LNCAP (cell line): Measurements from ENCODE around the gene CKLF.

ENCODE experiments used
- CTCF ChIP-seq: fragments of 450-650 bp; IDR thresholded peaks from 2 replicates; pipeline ENCODE4 v1.5.1; 2017; ENCODE audit warnings: mild to moderate bottlenecking

The CKLF gene

GRCh38 chr16:66534376-66534799, 18.0 kb upstream of the CKLF start:
- no peak for TF ChIP-seq CTCF

GRCh38 chr16:66536525-66536924, 15.9 kb upstream of the CKLF start:
- no peak for TF ChIP-seq CTCF

- TF ChIP-seq CTCF: no peak
Measured at GRCh38 chr16:66537236-66537635, 15.1 kb upstream of the CKLF start.

- TF ChIP-seq CTCF: no peak
Measured at GRCh38 chr16:66538910-66539309, 13.5 kb upstream of the CKLF start.

GRCh38 chr16:66539623-66540469, 12.5 kb upstream of the CKLF start:
- TF ChIP-seq CTCF: no peak

- no peak for TF ChIP-seq CTCF
Measured at GRCh38 chr16:66541388-66542355, 10.7 kb upstream of the CKLF start.

GRCh38 chr16:66542396-66542795, 10.0 kb upstream of the CKLF start:
- no peak for TF ChIP-seq CTCF
